NCI-H446 treated with DMSO at 0.1 percent for 48 hours (cell line): ENCODE data around the gene MYOCD.

Experiments
- DNase-seq: peaks from one replicate; lab custom pipeline; 2025; lab: John Stamatoyannopoulos, UW

The MYOCD gene

DNA sequence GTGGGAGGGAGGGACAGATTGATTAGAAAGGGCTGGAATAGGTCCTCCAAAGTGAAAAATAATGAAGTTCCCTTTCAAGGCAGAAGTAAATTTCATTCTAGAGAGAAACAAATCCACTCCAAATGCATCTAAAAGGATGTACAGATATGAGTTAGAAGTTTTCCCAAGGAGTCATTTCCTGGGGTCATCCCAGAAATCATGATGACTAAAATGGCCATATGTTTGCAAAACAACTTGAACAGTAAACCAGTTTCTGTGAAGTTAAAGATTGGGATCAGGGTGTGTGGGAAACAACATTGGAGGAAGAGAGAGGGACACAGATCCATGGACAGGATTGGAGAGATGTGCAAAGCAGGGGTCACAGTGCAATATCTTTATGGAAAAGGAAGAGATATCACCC is 91.1 kb downstream of the MYOCD start:
- no peak for DNase-seq

DNA sequence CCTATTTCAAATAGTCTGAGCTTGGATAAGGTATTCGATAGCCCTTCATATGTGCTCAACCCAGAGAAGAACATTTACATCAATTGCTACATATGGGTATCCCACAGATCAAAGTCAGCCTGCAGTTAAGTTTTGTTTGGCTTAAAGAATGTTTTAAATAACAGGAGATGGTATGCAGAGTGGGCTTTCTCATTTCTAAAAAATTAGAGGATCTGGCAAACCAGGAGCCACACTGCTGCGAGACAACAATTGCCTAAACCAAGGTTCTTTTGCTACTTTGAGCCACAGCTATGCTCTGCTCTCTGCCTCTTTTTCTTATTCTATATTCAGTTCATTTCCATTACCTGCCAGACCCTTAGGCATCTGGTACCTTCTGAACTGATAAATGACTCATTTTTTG is 93.4 kb downstream of the MYOCD start:
- DNase-seq: no peak

DNA sequence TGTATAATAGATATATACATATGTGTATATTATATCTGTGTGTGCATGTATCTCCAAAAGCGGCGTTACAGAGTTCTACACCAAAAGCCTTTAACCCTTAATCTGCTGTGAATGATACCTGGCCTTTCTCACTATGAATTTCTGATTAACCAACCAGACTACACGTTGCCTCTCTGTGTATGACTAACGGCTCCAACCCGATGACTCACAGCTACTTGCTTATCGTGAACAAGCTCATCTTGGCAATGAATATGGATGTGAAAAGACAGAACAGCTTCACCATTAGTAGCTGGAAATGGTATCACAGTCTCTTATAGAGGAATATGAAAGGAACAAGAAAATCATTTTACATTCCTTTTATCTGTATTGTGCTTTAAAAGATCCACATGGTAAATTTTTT is 99.9 kb downstream of the MYOCD start:
- DNase-seq: no peak

DNA sequence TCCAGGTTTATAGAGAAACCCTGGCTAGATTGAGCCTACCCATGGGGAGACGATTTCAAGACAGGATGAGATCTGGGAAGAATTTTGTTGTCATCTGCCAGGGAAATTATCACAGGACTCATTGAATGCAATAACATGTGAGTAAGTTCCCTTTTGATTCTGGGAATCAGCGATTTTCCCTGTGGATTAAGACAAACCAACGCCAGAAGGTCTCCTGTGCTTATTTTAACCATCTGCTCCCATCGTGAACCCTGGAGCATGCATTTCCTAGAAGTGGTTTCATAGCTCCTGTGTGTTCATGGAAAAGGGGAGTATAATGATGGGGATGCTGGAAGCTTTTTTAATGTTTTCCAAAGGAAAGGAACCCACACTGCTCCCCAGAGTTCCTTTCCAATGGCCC is 102.6 kb downstream of the MYOCD start:
- DNase-seq: no peak

DNA sequence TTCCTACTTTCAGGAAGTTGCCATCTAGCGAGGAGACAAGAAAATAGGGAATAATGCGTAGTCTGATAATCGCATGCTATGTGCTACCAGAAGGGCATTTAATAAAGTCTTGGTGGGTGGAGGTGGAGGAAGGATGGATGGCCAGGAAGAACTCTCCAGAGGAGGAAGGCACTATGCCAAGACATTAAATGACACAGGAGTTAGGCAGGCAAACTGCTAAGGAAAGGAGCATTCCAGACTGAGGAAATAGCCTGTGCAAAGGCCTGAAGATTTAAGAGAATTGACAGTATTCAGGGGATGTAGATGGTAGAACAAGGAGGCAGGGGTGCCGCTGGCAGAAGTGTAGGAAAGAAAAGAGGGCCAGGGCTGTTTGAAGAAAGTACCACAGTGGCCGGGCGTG is 104.3 kb downstream of the MYOCD start:
- no peak for DNase-seq

DNA sequence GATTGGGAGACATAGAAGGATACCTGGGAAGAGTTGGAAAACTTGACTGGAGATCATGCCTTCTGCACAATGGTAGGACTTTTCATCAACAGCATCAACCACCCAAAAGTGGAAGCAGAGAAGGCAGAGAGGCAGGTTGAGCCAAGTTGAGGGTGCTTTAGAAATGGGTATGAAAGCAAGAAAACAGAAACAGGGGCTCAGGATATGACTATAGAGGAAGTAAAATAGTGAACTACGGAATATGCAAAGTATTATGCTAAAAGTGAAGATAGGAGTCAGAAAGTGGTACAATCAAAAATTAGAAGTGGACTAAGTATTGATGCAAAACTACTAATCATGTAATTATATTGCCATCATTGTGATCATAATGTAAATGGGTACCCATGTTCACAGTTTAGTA is 107.5 kb downstream of the MYOCD start:
- no peak for DNase-seq

DNA sequence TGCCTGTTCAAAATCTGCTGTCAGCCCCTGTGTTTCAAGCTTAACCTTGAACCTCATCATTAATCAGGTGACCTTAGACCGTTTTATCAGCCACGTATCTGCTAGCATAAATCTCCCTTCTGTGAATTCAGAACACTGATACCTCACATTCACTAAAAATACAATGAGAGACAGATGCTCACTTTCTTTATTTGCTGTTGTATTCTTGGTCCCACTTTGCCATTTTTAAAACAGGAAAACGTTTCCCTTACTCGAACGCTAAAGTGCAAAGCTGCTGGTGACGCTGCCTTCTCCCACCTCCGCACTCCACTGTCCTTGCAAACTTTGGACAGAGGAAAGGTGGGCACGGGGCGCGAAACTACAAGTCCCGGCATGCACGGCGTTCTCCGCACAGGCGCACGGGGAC is 123.4 kb downstream of the MYOCD start:
- DNase-seq: no peak

DNA sequence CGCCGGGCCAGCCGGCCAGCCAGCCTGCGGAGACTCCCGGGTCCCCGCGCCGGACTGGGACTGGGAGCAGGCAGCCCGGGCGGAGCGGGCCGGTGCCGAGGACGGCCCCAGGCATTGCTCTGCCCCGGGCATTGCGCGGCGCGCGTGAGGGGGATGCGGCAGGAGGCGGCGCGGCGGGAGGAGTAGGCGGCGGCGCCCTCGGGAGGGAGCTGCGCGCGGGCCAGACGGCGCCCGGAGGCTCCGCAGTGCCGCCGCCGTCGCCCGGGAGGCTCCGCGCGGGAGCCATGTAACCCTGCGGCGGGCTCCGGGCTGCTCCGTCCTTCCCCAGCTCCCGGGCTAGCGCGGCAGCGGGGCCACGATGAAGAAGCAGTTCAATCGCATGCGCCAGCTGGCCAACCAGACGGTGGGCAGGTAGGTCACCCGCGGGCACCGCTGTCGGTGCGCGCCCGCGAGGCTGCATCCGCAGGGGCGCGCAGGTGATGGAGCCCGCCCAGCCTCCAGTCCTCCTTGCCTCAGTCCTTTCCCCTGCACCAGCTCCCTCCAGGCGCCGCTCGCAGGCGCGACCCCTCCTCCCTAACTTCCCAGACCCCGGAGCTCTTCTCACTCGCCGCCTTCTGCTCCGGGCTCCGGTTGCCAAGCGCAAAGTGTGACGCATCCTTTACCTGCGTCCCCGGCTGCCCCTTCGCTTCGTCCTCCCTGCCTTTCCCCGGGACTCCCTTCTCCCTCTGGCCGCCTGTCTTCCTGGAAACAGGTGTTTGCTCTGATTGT is 124.0 kb downstream of the MYOCD start, which contains the start of gene ARHGAP44:
Gene ARHGAP44 (plus strand): TSS at position 18 of the 768 bp plus-strand sequence. CDS start 341 bp downstream, at position 359.
- no peak for DNase-seq

DNA sequence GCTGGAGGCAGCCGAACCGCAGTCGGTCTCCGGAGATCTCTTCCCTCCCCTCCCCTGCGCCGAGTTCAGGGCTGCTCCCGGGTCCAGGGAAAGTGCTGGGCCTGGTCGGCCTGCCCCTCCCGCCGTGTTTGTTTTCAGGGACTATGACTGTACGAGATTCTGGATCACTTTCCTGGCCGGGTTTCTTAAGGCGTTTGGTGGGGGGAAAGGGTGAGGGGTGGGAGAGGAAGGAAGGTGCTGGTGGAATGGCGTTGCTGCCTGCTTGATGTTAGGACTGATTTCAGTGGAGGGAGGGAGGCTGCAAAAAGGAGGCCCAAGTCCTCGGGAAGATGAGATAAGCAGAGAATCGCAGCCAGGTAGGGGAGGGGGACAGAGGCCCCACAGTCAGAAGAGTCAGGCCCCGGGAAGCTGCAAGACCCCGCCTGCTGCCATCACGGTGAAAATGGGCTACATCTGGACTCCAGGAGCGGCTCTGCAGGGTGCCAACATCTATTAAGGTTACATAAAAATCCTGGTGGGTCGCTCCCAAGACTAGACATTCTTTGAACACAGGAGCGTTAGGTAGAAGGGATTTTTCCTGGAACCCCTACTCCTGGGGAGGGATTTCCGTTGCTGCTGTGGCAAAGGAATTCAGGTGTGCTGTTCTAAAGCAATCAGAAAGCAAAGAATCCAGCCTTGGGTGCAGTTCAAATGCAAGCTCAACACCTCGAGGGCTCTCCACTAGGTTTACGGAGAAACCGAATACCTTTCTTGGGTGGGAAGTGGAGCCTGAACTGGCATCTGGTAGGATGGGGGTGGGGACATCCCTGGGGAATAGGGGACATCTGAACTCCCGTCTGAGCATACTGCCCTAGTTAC is 124.8 kb downstream of the MYOCD start:
- DNase-seq: no peak

DNA sequence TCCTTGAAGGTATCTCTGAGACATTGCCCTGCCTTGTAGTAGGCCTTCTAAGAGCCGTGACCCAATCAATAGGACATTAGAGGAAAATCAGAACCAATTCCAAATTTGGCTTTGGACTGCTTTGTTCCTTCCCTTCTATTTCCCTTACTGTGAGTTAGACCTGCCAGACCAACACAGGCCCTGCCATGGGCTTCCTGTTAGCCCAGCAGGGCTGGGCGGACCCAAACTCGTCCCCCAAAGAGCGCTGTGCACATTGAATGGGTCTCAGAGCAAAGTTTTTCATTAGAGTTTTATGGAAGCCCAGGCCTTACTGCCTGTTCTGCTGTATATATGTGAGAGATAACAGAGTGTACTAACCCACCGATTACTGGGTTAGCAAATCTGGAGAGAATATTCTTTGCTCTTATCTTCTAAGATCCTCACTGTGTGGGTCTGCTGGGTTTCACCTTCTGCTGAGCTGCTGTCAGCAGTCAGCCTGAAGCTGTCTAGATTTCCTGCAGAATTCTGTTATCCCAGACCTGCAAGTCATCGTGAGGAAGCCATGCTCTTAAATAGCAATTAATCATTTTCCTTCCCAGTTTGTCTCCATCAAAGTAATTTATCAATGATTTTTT is 129.3 kb downstream of the MYOCD start:
- no peak for DNase-seq

DNA sequence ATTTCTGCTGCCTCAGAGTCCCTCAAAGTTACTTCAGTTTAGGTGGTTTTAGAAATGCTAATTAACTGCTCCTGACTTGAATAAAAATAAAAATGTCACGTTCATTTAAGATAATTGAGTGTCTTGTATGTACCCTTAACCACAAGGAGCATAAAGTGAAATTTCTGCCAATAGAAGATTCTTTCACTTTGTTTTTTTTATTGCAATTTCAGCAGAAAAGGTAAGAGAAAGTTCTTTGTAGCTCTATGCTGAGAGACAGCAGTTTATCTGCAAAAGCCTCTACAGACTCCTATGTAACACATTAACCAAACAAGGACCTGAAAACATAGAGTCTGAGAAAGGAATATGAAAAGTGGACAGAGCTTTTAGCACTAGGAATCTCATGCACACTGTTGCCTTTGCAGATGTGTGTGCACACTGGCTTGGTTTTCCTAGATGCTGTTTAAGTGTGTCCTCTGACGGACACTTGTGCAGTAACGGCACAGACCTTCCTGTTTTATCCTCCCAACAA is 135.2 kb downstream of the MYOCD start:
- DNase-seq: no peak

DNA sequence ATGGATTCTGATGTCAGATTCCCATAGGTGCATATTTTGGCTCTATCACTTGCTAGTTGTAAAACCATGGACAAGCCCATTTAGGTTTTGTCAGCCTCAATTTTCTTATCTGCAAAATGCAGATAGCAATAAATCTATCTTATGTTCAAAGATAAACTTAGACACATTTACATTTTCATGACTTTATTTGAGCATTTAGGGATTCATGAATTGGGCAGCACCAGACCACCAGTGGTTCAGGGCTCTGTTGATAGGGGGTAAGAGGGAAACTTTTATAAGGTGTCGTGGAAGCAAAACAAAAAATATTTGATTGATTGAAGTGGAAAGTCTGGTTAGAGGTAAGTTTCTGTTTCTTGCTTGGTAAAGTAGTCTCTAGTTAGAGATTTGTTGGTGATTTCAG is 140.9 kb downstream of the MYOCD start:
- DNase-seq: no peak

DNA sequence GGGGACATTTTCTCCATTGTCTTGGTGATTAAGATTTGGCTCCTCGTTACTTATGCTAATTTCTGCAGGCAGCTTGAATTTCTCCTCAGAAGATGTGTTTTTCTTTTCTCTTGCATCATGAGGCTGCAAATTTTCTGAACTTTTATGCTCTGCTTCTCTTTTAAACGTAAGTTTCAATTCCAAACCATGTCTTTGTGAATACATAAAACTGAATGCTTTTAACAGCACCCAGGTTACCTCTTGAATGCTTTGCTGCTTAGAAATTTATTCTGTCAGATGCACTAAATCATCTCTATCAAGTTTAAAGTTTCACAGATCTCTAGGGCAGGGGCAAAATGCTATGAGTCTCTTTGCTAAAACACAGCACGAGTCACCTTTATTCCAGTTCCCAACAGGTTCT is 143.0 kb downstream of the MYOCD start:
- no peak for DNase-seq

DNA sequence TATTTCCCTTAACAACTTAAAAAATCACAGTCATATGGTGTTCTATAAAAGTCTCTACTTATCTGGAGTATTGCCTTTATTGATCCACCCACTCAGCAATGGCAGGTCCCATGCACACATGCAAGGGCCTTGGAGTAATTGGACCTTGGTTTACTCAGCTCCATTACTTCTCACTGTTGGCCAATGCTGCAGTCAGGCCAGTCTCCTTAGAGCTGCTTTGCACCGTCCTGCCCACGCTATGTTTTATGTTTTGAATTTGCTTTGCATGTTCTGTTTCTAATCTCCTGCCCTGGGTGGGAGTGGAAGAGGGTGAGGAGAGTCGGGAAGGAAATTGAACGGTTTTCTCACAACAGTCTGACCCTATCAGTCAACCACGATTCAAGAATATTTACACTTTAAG is 147.2 kb downstream of the MYOCD start:
- DNase-seq: no peak

DNA sequence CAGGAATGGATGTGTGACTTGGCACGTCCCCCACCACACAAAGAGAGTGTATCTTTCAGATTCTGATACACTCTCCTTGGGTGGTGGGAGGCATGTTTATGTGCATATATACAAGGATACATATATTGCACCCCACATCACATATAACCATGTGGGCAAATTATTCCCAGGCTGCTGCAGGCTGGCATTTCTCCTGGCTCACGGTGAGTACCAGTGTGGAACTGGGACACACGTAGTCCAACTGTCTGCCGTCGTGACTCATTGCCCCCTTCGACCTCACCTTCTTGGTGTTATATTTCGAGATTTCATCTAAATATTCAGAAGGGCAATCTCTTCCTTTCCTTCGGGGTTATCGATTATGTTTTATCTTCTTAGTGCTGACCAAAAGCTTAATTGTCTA is 148.0 kb downstream of the MYOCD start:
- no peak for DNase-seq

DNA sequence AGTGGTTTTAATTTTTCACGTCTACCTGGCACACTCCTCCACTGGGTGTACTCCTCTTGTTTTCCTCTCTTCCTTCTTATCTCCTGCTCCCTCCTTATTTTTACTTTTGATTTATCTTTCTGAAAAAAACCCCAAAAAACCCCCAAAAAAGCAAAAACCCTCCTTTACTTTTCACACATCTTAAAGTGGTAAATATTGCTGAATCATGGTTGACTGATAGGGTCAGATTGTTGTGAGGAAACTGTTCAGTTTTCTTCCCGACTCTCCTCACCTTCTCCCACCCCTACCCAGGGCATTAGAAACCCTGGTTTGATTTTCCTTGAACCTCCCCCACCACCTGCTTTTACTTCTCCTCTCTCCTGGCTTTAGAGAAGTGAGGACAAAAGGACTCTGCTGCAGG is 149.0 kb downstream of the MYOCD start:
- DNase-seq: no peak

DNA sequence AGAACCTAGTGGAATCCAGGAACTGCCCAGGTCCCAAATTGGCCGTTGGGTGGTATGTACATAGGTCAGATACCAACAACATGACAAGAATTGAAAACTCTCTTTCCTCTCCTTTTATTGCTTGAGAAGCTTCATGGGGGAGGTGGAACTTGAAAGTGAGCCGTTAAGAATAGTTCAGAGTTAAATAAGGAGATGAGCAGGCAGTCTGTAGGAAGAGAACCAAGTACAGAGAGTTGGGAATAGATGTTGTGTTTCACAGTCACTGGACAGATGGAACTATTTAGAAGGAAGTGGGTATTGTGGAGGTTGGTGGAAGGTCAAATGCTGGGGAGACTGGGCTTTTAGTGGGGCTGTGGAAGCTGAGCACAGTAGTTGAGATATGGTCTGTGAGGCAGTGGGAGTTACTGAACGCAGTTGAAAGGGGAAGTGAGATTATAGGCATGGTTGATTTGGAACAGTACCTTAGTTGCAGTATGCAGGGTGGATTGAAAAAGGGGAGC is 150.0 kb downstream of the MYOCD start:
- DNase-seq: no peak
